ENCODE results near the gene SERPINB7.

SERPINB7 gene

DNA sequence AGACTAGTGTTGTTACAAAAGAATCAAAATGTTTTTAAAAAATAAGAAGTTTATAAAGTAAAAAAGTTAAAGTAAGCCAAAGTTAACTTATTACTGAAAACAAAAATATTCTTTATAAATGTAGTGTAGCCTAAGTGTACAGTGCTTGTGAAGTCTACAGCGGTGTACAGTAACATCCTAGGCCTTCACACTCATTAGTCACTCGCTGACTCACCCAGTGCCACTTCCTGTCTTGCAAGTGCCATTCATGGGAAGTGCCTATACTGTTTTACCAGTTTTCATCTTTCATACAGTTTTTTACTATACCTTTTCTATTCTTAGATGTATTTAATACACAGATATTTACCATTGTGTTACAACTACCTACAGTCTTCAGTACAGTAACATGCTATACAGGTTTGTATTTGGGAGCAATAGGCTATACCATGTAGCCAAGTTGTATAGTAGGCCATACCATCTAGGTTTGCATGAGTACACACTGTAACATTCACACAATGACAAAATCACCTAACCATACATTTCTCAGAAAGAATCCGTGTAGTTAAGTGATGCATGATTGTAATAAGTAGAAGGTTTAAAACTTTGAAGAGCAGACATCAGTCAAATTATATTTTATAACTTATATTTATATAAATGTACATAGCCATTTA lies 13.4 kb downstream of the SERPINB7 start:
- DNase-seq = peak; percentile 23 to 35

DNA sequence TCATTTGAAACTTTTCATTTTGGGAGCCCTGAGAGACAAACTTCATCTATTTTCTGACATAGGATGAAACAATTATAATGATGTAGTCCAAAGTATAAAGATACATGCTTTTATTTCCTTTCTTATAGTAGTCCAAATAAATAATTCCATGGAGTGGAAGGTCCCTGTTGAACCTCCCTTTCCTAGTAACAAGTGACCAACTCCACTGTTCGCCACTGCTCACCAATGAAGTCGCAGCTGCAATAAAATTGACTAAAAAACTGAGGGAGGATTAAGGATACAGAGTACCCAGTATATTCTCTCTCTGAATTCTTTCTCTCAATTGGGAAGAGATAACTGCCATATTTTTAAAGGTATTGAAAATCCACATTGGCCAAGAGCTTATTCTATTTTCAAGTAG lies 14.1 kb downstream of the SERPINB7 start:
- DNase-seq = no peak

DNA sequence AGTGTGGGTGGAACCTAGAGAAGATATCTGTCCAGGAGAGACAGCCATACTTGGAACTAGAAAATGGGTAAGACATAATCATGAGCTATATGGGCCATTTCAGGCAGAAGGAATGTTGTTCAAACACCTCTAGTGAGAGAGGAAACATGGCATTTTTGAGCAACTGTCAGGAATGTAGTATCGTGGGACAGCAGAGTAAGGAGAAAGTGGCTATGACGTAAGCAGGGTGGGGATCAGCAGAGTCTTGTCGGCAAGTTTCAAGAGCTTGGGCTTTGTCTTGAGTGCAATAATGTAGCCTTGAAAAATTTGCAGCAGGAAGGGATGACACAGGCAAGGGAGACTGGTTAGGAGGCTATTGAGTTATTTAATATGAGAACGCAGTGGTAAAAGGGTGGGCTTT lies 20.4 kb downstream of the SERPINB7 start:
- DNase-seq = no peak

- DNase-seq = no peak
These were observed 24.0 kb downstream of the SERPINB7 start for GRCh38 chr18:63799189-63799588.

- DNase-seq = no peak
These were observed 26.1 kb downstream of the SERPINB7 start for GRCh38 chr18:63801343-63801742.

DNA sequence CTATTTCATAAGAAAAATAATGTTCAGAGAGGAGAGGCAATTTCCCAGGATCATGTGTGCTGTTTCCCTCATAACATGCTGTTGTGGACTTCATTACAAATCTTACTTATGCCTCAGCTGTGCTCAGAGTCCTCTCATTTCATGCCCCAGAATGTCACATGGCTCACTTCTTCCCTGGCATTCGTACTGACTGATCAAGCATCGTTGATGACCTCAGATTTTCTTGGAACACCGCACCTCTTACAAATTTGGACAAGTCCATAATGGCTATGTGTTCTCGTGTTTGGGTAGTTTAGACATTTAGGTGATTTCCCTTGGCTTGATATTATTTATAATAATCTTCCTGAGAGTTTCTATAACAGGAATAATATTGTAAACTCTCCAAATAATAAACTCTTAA lies 32.9 kb downstream of the SERPINB7 start:
- DNase-seq = no peak

DNA sequence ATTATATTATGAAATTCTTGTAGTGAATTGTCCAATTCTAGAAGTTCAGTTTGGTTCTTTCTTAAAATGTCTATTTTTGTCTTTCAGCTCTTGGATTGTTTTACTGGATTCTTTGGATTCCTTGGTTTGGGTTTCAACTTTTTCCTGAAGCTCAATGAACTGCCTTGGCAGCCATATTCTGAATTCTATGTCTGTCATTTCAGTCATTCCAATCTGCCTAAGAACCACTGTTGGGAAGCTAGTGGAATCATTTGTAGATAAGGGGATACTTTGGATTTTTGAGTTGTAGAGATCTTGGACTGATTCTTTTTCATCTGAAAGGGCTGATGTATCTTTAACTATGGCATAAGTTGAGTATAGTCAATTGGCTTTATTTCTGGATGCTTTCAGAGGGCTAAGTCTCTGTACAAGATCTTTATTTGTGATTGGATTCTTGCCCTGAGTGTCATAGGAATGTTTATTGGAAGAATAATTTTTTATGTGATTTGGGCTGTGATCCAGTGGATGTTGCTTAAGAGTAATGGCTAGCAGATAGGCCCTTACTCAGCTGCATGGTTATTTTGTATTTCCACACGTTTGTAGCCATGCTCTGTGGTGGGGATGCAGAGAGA lies 42.3 kb downstream of the SERPINB7 start:
- DNase-seq = no peak

DNA sequence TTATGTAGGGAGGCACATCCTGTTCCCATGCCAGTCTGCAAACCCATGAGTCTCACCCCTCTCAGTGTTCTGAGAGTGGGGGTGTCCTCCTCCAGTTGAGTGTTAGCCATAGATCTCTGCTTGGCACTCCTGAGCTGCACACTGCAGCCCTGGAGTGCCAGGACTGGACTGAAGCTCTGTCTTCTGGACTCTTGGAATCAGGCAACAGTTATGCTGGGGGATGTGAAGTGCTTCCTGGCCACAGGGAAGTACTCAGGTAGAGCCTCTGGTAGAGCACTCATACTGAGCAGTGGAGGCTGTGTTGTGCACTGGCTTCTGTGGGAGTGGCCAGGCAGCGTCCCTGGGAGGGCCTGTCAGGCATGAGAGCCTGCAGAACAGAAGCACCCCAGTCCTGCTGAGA lies 43.0 kb downstream of the SERPINB7 start:
- DNase-seq = no peak

DNA sequence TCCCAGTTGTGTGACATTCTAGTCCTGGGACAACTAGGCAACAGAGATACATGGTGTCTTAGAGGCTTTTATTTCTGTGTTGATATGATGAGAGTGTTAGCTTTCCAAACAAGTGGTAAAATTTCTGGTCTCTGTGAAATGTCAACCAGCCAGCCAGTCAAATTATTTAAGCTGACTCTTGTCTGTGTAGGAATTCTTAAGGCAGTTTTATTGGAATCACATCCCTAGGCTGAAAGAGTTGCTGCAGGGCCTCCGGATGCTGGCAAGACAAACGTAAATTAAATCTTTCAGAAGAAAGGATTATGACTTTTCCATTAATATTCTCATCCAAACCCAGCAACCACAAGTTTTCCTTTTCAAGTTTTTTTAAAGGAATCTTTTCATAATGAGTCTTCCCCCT lies 44.6 kb downstream of the SERPINB7 start:
- DNase-seq = no peak

- DNase-seq = no peak
These were observed 45.5 kb downstream of the SERPINB7 start for GRCh38 chr18:63820694-63821093.

DNA sequence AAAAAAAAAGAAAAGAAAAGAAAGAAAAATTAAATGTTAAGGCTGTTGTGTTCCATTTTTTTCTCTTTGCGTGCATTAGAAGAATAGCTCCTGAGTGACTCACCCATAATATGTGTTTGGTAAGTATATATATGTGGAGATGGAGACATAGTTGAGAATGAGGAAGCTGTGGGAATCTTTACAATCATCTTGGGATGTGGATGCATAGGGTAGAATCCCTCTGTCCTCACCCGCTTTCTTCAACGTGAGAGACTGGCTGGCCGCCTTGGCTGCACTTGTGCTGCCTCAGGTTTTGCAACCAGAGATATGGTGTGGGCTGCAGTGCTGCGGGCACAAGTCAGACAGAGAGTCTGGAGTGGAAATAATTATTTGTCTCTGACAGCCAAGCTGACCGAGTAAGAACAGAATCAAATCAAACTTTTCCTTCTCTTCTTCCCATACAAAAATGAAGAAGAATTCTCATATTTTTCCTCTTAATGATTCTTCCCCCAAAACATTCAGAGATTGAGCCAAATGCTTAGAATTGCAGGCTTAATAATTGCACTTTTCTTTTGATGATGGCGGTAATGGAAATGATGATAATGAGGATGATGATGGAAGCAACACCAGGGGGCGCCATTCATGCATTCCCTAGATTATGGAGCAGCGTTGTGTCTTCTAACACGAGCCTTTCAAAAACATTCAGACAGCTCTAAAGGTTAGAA lies 48.5 kb downstream of the SERPINB7 start:
- DNase-seq = peak in 1 of 2 donors; percentile 6

DNA sequence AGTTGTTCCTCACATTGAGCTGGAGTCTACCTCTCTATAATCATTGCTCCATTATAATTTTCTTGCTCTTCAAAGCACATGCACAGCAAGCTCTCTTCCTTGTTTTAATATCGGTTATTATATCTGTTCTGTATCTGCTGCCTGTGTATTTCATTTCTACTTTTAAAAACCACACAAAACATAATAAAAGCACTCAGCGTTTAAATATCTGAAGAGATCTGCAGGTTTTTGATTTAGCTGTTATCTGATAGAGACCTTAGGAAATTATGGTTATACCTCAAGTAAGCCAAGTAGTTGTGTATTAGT lies 49.0 kb downstream of the SERPINB7 start:
- DNase-seq = no peak

GRCh38 chr18:63828120-63828519 lies 52.9 kb downstream of the SERPINB7 start:
- DNase-seq = no peak

DNA sequence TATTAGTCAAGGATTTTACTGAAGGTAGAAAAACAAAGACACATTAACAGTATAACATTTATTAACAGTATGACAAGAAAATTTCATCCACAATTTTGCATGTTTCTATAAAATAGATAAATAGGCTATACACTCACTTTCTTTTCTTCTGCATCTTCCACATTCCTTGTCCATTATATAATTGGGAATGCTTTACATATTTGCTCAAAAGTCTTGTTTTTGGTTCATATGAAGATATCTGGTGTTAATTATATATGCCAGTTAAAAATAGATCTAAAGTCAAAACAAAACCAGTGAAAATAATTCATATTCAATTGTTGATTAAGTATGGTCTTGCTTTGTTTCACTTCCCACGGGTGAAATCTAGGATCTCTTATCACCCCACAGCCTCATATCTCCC lies 53.4 kb downstream of the SERPINB7 start:
- no peak for DNase-seq

DNA sequence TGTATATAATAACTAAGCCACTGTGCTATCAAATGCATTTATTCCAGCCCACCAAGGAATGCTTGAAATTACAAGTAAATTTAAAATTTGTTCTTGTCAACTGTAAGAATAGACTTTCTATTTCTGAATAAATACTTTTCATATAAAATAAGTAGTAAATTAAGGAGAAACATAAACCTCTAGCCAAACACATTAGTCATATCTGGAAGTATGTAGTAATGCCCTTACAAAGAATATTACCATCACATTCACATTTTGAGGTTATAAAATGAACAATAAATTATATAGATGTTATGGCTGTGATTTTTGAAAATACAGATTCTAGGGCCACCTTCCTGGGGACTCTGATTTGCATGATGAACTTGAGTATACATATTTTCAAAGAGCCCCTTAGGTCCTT lies 54.7 kb downstream of the SERPINB7 start:
- DNase-seq = no peak

DNA sequence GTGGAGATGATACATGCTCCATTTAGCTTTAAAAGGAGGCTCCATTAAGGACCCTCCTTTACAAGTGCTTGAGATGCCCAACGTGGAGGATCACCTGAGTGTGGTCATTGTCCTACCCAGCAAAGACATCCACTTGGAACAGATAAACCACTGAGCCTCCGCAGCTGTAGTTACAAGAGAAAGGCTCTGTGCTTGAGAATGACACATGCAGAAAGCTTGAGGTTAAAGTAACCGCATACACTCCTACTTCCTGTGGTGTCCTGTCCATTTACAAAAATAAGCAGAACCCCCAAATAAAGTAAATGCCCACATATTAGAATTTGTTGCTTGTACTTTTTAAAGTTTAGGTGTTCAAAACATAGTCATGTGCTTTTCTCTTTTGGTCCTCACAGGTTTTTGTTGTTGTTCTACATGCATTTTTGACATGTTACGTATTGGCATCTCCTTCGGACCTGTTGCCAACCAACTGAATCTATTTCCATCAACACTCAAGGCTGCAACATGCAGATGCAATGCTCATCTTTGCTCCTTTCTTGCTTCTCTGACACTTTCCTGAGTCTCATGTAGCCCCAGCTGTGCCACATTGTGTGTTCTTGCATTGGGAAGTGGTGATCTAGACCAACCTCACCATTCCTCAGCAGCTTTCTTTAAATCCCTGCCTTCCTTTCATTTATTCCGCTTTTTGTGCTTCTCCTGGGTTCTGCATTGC lies 56.0 kb downstream of the SERPINB7 start:
- DNase-seq = no peak

DNA sequence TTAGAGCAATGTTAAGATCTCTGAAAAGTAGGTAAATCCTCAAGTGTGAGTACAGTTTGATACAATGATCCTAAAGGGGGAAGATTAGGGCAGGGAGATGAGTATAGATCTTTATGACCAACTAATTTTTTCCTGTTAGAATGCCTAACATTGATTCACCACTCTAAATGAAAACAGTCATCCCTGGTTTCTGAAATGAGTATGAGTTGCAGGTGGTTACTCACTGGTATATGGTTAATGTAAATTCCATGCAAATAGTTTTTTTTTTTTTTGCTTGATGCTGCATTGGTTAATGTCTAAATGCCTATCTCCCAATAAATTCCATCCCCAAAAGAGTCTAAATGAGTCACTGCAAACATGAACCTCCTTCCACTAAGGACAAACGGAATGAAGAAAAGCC lies 57.3 kb downstream of the SERPINB7 start:
- no peak for DNase-seq

DNA sequence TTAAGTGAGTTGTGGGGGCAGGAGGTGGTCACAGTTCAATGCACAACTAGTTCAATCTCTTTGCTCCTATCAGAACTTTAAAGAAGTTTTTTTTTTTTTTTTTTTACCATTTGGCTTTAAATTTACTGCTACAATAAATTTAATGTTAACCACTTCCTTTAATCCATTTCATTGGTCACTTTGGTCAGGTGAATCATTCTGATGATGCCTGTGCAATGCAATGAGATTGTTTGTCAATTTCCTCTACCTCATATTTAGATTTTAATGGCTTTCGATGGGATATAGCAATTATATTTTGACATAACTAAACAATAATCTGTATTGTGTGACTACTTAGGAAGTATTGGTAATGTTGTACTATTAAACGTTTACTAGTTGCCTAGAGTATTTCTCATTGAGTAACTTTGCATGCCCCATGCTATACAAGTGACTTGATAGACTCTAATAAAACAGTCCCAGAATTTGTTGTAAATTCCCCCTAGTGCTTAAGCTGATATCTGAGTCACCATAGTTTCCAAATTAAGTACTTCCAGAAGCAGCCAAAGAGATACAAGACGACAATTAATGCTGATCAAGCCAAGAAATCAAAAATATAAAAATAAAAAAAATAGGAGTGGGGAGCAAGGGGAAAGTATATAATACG lies 59.4 kb downstream of the SERPINB7 start:
- DNase-seq = no peak

DNA sequence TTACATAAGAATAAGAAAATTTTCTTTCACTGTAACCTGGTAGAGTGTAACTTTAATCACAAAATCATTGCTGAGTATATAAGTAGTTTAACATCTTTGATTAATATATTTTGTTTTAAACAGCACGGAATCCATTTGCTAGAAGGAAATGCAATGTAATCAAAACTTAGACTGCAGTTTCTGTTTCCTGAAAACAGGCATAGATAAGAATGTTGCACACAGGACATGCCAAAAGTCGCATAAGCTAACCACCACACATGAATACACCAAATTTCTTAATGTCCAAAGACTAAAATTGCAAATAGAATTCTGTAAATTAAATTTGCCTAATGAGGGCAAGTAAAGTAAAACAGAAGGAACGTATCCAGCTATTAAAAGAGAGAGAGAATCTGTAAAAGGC lies 61.2 kb downstream of the SERPINB7 start:
- no peak for DNase-seq

GRCh38 chr18:63837590-63837989 lies 62.4 kb downstream of the SERPINB7 start:
- no peak for DNase-seq

GRCh38 chr18:63843008-63843407 lies 67.8 kb downstream of the SERPINB7 start:
- DNase-seq = no peak

DNA sequence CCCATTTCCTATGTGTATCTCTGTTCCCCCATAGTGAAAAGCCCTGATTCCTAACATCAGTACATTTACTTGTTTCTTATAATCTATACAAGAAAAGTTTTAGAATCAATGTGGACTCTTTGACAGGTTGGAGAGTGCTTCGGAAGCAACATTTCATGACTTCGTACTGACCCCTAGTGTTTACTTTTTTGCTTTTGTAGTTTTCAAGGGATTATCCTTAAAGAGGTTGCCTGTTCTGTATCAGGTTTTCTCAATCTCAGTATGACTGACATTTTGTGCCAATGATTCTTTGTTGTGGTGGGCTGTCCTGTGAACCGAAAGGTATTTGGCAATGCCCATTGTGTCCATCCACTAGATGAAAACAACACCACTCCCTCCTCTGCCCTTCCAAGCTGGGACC lies 69.0 kb downstream of the SERPINB7 start:
- DNase-seq = no peak

DNA sequence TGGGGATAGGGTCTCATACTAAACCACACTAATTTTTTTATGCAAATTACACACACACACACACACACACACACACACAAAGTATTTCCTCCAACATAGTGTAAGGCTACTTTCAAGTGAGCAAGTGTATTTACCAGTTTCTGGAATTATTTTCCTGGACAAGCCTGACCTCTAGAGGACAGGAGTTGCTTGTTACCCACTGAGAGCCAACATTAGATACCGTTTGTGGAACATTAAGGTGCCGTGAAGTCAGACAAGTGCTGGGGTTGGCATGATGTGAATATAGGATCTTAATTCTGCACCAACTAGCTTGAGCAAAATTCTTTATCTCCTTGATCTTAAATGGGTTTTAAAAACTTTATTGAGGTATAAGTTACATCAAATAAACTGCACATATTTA lies 72.9 kb downstream of the SERPINB7 start:
- no peak for DNase-seq

DNA sequence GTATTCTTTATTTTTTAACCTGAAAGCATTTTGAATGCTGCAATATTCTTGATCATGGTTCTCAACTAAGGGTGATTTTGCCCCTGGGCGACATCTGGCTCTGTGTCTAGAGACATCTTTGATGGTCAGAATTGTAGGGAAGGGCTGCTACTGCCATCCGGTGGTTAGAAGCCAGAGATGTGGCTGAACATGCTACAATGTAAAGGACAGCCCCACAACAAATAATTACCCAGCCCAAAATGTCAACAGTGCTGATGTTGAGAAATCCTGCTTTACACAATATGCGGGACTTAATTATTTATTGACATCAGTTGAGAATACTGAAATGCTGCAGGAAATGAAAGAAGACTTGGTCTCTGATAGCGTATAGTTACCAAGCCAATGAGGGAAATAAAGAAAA lies 74.8 kb downstream of the SERPINB7 start:
- DNase-seq = no peak

All from activated CD4-positive, alpha-beta T cell treated with anti-CD3 and anti-CD28 coated beads for 4 hours (primary cell).